ENCODE data around the gene ARMC7.
"Not testable (repeated sequence)": the region's sequence is repeated elsewhere in the genome, so short reads cannot be mapped to it uniquely, and the experiment has no call there.

The ARMC7 gene

DNA sequence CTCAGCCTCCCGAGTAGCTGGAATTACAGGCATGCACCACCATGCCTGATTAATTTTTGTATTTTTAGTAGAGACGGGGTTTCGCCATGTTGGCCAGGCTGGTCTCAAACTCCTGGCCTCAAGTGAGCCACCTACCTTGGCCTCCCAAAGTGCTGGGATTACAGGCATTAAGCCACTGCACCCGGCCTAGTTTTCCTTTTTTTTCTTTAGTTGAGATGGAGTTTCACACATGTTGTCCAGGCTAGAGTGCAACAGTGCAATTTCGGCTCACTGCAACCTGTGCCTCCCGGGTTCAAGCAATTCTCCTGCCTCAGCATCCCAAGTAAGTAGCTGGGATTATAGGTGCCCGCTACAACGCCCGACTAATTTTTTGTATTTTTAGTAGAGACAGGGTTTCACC, 28.0 kb downstream of the ARMC7 start:
- not testable (repeated sequence) for H3K9ac ChIP-seq (ENCODE audit: low read length); H3K23ac ChIP-seq (ENCODE audit: low read length in 2 of 2); H3K4me2 ChIP-seq (ENCODE audit: low read length, poor library complexity, severe bottlenecking); H3K4me1 ChIP-seq (ENCODE audit: control insufficient read depth, insufficient read depth, low read depth, low read length); H2BK120ac ChIP-seq (ENCODE audit: low read depth, low read length); H2AK5ac ChIP-seq (ENCODE audit: low read length, severe bottlenecking); H3K9me3 ChIP-seq (ENCODE audit: control insufficient read depth, low read length); H2AFZ ChIP-seq (ENCODE audit: low read depth, low read length); H3K14ac ChIP-seq (ENCODE audit: low read length in 2 of 2); DNase-seq; H3K18ac ChIP-seq (ENCODE audit: low read depth in 1 of 2, low read length in 2 of 2); H4K8ac ChIP-seq (ENCODE audit: low read length); H2BK12ac ChIP-seq (ENCODE audit: low read length in 2 of 2); H2BK5ac ChIP-seq (ENCODE audit: low read depth, low read length, poor library complexity, severe bottlenecking); H3K27ac ChIP-seq (ENCODE audit: low read length, poor library complexity, severe bottlenecking); H3K4ac ChIP-seq (ENCODE audit: low read depth in 1 of 2, low read length in 2 of 2); H3K4me3 ChIP-seq (ENCODE audit: insufficient read depth in 1 of 2, low read depth in 1 of 2, low read length in 2 of 2); H2BK15ac ChIP-seq (ENCODE audit: low read depth, poor library complexity, severe bottlenecking); H4K91ac ChIP-seq (ENCODE audit: low read length); H3K27me3 ChIP-seq (ENCODE audit: control insufficient read depth in 1 of 2, insufficient read depth in 1 of 2, low read length in 2 of 2)
- WGBS = 96% methylated on average over 9 of the region's 9 CpGs
- Histone ChIP-seq H3K36me3 (ENCODE audit: control insufficient read depth in 1 of 2, insufficient read depth in 2 of 2, low read depth in 1 of 2, low read length in 2 of 2) (peaks cover 40 to 53% of the 10 kb centered on the region in 2 experiments), H3K79me1 (replicated peaks; ENCODE audit: low read length, poor library complexity, severe bottlenecking) (peaks cover 11% of the 10 kb centered on the region)

DNA sequence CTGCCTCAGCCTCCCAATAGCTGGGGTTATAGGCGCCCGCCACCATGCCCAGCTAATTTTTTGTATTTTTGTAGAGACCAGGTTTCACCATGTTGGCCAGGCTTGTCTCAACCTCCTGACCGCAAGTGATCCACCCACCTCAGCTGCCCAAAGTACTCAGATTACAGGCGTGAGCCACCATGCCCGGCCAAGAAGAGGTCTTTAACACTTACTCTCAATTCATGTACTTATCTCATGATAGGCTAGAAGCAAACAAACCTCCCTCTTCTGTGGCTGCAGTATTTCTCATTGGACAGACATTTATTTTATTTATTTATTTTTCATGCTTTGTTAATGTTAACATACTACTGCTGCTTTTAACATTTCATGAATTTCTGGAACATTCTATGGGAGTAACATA, 28.8 kb downstream of the ARMC7 start:
- no peak overlapping the region for H2AK5ac ChIP-seq (ENCODE audit: low read length, severe bottlenecking)
- H2AFZ ChIP-seq (ENCODE audit: low read depth, low read length) = no peak overlapping the region
- no peak overlapping the region for H2BK12ac ChIP-seq (ENCODE audit: low read length in 2 of 2)
- H4K8ac ChIP-seq (ENCODE audit: low read length) = no peak overlapping the region
- peaks cover 47 to 59% of the 10 kb centered on the region in 2 experiments for H3K36me3 ChIP-seq (ENCODE audit: control insufficient read depth in 1 of 2, insufficient read depth in 2 of 2, low read depth in 1 of 2, low read length in 2 of 2)
- no peak overlapping the region for H2BK5ac ChIP-seq (ENCODE audit: low read depth, low read length, poor library complexity, severe bottlenecking)
- WGBS = 94% methylated on average over 5 of the region's 5 CpGs
- no peak overlapping the region for H2BK15ac ChIP-seq (ENCODE audit: low read depth, poor library complexity, severe bottlenecking)
- no peak overlapping the region for H3K14ac ChIP-seq (ENCODE audit: low read length in 2 of 2)
- H3K27ac ChIP-seq (ENCODE audit: low read length, poor library complexity, severe bottlenecking) = no peak overlapping the region
- no peaks in the 10 kb centered on the region for H3K27me3 ChIP-seq (ENCODE audit: control insufficient read depth in 1 of 2, insufficient read depth in 1 of 2, low read length in 2 of 2)
- H3K4ac ChIP-seq (ENCODE audit: low read depth in 1 of 2, low read length in 2 of 2) = no peak overlapping the region
- peaks cover 15% of the 10 kb centered on the region for H3K79me1 ChIP-seq (replicated peaks; ENCODE audit: low read length, poor library complexity, severe bottlenecking)
- no peak overlapping the region for H3K9ac ChIP-seq (ENCODE audit: low read length)
- no peak overlapping the region for H2BK120ac ChIP-seq (ENCODE audit: low read depth, low read length)
- no peak overlapping the region for H3K4me2 ChIP-seq (ENCODE audit: low read length, poor library complexity, severe bottlenecking)
- no peak for DNase-seq
- no peaks in the 10 kb centered on the region for H3K4me1 ChIP-seq (ENCODE audit: control insufficient read depth, insufficient read depth, low read depth, low read length)
- H3K18ac ChIP-seq (ENCODE audit: low read depth in 1 of 2, low read length in 2 of 2) = no peak overlapping the region
- H4K91ac ChIP-seq (ENCODE audit: low read length) = no peak overlapping the region
- H3K4me3 ChIP-seq (ENCODE audit: insufficient read depth in 1 of 2, low read depth in 1 of 2, low read length in 2 of 2) = no peak overlapping the region
- H3K9me3 ChIP-seq (ENCODE audit: control insufficient read depth, low read length) = no peaks in the 10 kb centered on the region
- H3K23ac ChIP-seq (ENCODE audit: low read length in 2 of 2) = no peak overlapping the region

DNA sequence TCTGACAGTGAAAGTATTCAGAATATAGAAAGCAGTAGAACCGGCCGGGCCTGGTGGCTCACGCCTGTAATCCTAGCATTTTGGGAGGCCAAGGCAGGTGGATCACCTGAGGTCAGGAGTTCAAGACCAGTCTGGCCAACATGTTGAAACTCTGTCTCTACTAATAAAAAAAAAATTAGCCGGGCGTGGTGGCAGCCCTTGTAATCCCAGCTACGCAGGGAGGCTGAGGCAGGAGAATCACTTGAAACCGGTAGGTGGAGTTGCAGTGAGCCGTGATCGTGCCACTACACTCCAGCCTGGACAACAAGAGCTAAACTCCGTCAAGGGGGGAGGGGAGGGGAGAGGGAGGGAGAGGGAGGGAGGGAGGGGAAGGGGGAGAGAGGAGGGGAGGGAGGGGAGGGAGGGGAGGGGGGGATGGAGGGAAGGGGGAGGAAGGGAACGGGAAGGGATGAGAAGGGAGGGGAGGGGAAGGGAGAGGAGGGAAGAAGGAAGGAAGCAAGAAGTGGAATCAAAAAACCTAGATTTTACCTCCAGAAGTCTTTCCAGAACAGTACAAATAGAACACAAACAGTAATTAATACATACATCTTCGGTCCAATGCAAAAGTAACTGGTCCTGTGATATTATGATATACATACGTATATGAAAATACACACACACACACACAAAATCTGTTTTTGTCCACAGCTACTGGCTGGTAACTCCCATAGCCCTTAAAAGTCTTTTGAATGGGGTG, 32.6 kb downstream of the ARMC7 start:
- Histone ChIP-seq H3K4ac (ENCODE audit: low read depth in 1 of 2, low read length in 2 of 2) (no peak overlapping the region), H4K8ac (ENCODE audit: low read length) (no peak overlapping the region), H3K23ac (ENCODE audit: low read length in 2 of 2) (no peak overlapping the region), H2BK5ac (ENCODE audit: low read depth, low read length, poor library complexity, severe bottlenecking) (no peak overlapping the region), H3K36me3 (ENCODE audit: control insufficient read depth in 1 of 2, insufficient read depth in 2 of 2, low read depth in 1 of 2, low read length in 2 of 2) (peaks cover 70 to 72% of the 10 kb centered on the region in 2 experiments), H2BK12ac (ENCODE audit: low read length in 2 of 2) (no peak overlapping the region), H3K4me1 (ENCODE audit: control insufficient read depth, insufficient read depth, low read depth, low read length) (no peaks in the 10 kb centered on the region), H3K79me1 (replicated peaks; ENCODE audit: low read length, poor library complexity, severe bottlenecking) (peaks cover 27% of the 10 kb centered on the region), H2AFZ (ENCODE audit: low read depth, low read length) (no peak overlapping the region), H4K91ac (ENCODE audit: low read length) (no peak overlapping the region), H3K4me2 (ENCODE audit: low read length, poor library complexity, severe bottlenecking) (no peak overlapping the region), H3K18ac (ENCODE audit: low read depth in 1 of 2, low read length in 2 of 2) (no peak overlapping the region), H3K4me3 (ENCODE audit: insufficient read depth in 1 of 2, low read depth in 1 of 2, low read length in 2 of 2) (no peak overlapping the region), H3K27ac (ENCODE audit: low read length, poor library complexity, severe bottlenecking) (no peak overlapping the region), H3K14ac (ENCODE audit: low read length in 2 of 2) (no peak overlapping the region), H2AK5ac (ENCODE audit: low read length, severe bottlenecking) (no peak overlapping the region), H2BK15ac (ENCODE audit: low read depth, poor library complexity, severe bottlenecking) (no peak overlapping the region), H3K9ac (ENCODE audit: low read length) (no peak overlapping the region), H2BK120ac (ENCODE audit: low read depth, low read length) (no peak overlapping the region), H3K27me3 (ENCODE audit: control insufficient read depth in 1 of 2, insufficient read depth in 1 of 2, low read length in 2 of 2) (no peaks in the 10 kb centered on the region), H3K9me3 (ENCODE audit: control insufficient read depth, low read length) (no peaks in the 10 kb centered on the region)
- WGBS = 96% methylated on average over 12 of the region's 13 CpGs
- DNase-seq = no peak

DNA sequence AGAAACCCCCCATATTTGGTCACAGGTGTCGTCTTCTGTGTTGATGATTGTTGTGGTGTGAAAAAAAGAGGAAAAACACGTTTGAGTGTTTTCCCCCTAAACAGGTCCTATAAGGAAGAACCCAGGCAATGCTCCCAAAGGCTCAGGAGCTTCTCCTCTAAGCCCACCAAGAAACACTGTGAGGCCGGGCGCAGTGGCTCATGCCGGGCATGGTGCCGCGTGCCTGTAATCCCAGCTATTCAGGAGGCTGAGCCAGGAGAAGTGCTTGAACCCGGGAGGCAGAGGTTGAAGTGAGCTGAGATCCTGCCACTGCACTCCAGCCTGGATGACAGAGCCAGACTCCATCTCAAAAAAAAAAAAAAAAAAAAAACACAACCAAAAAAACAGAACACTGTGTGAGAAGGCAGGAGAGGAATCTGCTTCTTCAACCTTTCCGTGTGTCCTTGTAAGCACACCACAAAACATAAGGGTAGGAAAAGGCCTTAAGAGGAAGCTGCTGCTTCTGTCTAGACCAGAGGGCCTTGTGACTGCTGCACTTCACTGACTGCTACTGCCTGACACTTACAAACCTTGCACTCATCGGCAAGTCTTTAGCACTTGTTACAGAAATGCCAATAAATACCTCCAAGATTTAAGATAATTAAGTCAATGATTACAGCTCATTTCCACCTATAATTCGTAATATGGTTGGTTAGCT, 35.2 kb downstream of the ARMC7 start:
- Histone ChIP-seq H3K4ac (ENCODE audit: low read depth in 1 of 2, low read length in 2 of 2) (no peak overlapping the region), H3K27me3 (ENCODE audit: control insufficient read depth in 1 of 2, insufficient read depth in 1 of 2, low read length in 2 of 2) (no peaks in the 10 kb centered on the region), H2AFZ (ENCODE audit: low read depth, low read length) (no peak overlapping the region), H3K79me1 (replicated peaks; ENCODE audit: low read length, poor library complexity, severe bottlenecking) (peaks cover 22% of the 10 kb centered on the region), H2BK5ac (ENCODE audit: low read depth, low read length, poor library complexity, severe bottlenecking) (no peak overlapping the region), H3K23ac (ENCODE audit: low read length in 2 of 2) (no peak overlapping the region), H3K4me3 (ENCODE audit: insufficient read depth in 1 of 2, low read depth in 1 of 2, low read length in 2 of 2) (no peak overlapping the region), H2BK120ac (ENCODE audit: low read depth, low read length) (no peak overlapping the region), H3K14ac (ENCODE audit: low read length in 2 of 2) (no peak overlapping the region), H4K8ac (ENCODE audit: low read length) (no peak overlapping the region), H3K9ac (ENCODE audit: low read length) (no peak overlapping the region), H4K91ac (ENCODE audit: low read length) (no peak overlapping the region), H3K9me3 (ENCODE audit: control insufficient read depth, low read length) (no peaks in the 10 kb centered on the region), H3K18ac (ENCODE audit: low read depth in 1 of 2, low read length in 2 of 2) (no peak overlapping the region), H2BK15ac (ENCODE audit: low read depth, poor library complexity, severe bottlenecking) (no peak overlapping the region), H3K4me1 (ENCODE audit: control insufficient read depth, insufficient read depth, low read depth, low read length) (peaks cover 8% of the 10 kb centered on the region), H3K4me2 (ENCODE audit: low read length, poor library complexity, severe bottlenecking) (peak overlapping the region; percentile 25), H3K27ac (ENCODE audit: low read length, poor library complexity, severe bottlenecking) (no peak overlapping the region), H2BK12ac (ENCODE audit: low read length in 2 of 2) (no peak overlapping the region), H2AK5ac (ENCODE audit: low read length, severe bottlenecking) (no peak overlapping the region), H3K36me3 (ENCODE audit: control insufficient read depth in 1 of 2, insufficient read depth in 2 of 2, low read depth in 1 of 2, low read length in 2 of 2) (peaks cover 64 to 80% of the 10 kb centered on the region in 2 experiments)
- DNase-seq = no peak
- WGBS = 98% methylated on average over 9 of the region's 11 CpGs
